GM12878 (cell line): ENCODE results near the gene HOXB3. TPM values are rescaled to one million over a fixed set of nuclear protein-coding genes. Genes with fewer than 3 reads are reported as not detected.

Experiments used
- ATAC-seq: fragments of 200-7000 bp; cut with Tn5 transposase; 3 replicates; pipeline ENCODE4 v1.9.1; 2020; ENCODE audit warnings: mild to moderate bottlenecking, moderate library complexity
- BruUV-seq: library from RNA; stranded (reverse); fragments of 400-500 nt; replicated peaks from 2 replicates; lab custom pipeline; 2021; lab: Mats Ljungman, UMichigan
- CTCF ChIA-PET: fragments of 300-600 bp; sonication (Branson Sonifier 250); formaldehyde crosslinking; extraction: SDS; loops from one replicate; lab custom pipeline; 2021; ENCODE audit warnings: inconsistent platforms; lab: Yijun Ruan, JAX
- POLR2A ChIA-PET: fragments of 350-600 bp; formaldehyde crosslinking; extraction: SDS; loops from one replicate; lab custom pipeline; 2021; ENCODE audit warnings: inconsistent platforms; lab: Charles Lee
- RAD21 ChIA-PET: fragments of 300-600 bp; sonication (Branson Sonifier 250); formaldehyde crosslinking; loops from one replicate; lab custom pipeline; 2023; ENCODE audit warnings: antibody characterized with exemption; ENCODE audit not compliant: unreplicated experiment; lab: Charles Lee
- SMC1A ChIA-PET: fragments of 300-600 bp; sonication (Branson Sonifier 250); formaldehyde crosslinking; loops from one replicate; lab custom pipeline; 2023; ENCODE audit not compliant: unreplicated experiment, uncharacterized antibody; lab: Charles Lee
- DNase-seq: peaks from one replicate; pipeline ENCODE4 v3.0.0-alpha.2; 2011; ENCODE audit warnings: low read depth, low spot score
- FAIRE-seq: peaks from 3 replicates; lab custom pipeline; 2011; peaks lifted over from hg19 to GRCh38; lab: Jason Lieb, UNC
- H2AFZ ChIP-seq: 2 replicates; pipeline ENCODE4 v1.6.0; 2011; ENCODE audit warnings: low read depth, low read length, control low read depth; ENCODE audit not compliant: control insufficient read depth
- H3K27ac ChIP-seq: 2 replicates; pipeline ENCODE4 v1.5.1; 2011; ENCODE audit warnings: control low read depth; ENCODE audit not compliant: control insufficient read depth, insufficient read depth
- H3K27me3 ChIP-seq, 2 experiments: replicated peaks in 1 of 2; 2 replicates each; pipeline versions ENCODE4 v1.6.0 to v1.6.1; 2011; ENCODE audit warnings: low read length in 1 of 2; ENCODE audit not compliant: control insufficient read depth in 2 of 2, insufficient read depth in 2 of 2
- H3K36me3 ChIP-seq, 2 experiments: 2 replicates each; pipeline ENCODE4 v1.5.1; 2011; ENCODE audit warnings: low read length in 1 of 2; ENCODE audit not compliant: control insufficient read depth in 2 of 2, insufficient read depth in 2 of 2
- H3K4me1 ChIP-seq: 2 replicates; pipeline ENCODE4 v1.6.1; 2011; ENCODE audit warnings: mild to moderate bottlenecking, low read length, moderate library complexity, mixed read lengths; ENCODE audit not compliant: control insufficient read depth, insufficient read depth
- H3K4me2 ChIP-seq: 2 replicates; pipeline ENCODE4 v1.6.0; 2011; ENCODE audit warnings: control low read depth; ENCODE audit not compliant: control insufficient read depth, insufficient read depth
- H3K4me3 ChIP-seq: fragments of 200-600 bp; sonication (generic); 2 replicates; pipeline ENCODE4 v1.5.1; 2016
- H3K79me2 ChIP-seq: 2 replicates; pipeline ENCODE4 v1.6.0; 2011; ENCODE audit warnings: low read length; ENCODE audit not compliant: control insufficient read depth, insufficient read depth
- H3K9ac ChIP-seq: 2 replicates; pipeline ENCODE4 v1.8.0; 2011; ENCODE audit warnings: low read length, control low read depth, mixed read lengths; ENCODE audit not compliant: control insufficient read depth, insufficient read depth
- H3K9me3 ChIP-seq: replicated peaks from 3 replicates; pipeline ENCODE4 v1.5.1; 2011; ENCODE audit warnings: mild to moderate bottlenecking, low read length; ENCODE audit not compliant: control insufficient read depth, insufficient read depth
- H4K20me1 ChIP-seq: 2 replicates; pipeline ENCODE4 v1.6.0; 2011; ENCODE audit not compliant: control insufficient read depth, insufficient read depth
- BMI1 ChIP-seq: fragments of 450-650 bp; IDR thresholded peaks from 2 replicates; pipeline ENCODE4 v1.6.1; 2016; ENCODE audit warnings: mild to moderate bottlenecking, moderate library complexity, borderline replicate concordance
- MYC ChIP-seq: IDR thresholded peaks from 2 replicates; pipeline ENCODE4 v1.6.1; 2011; ENCODE audit warnings: mild to moderate bottlenecking, low read length, moderate library complexity, inconsistent platforms; ENCODE audit not compliant: insufficient read depth, insufficient replicate concordance, insufficient read length, severe bottlenecking
- NKRF ChIP-seq: fragments of 450-650 bp; conservative IDR thresholded peaks from 2 replicates; pipeline ENCODE4 v1.6.1; 2017; ENCODE audit warnings: mild to moderate bottlenecking, moderate library complexity
- RAD51 ChIP-seq: fragments of 450-650 bp; IDR thresholded peaks from 2 replicates; pipeline ENCODE4 v1.6.1; 2016; ENCODE audit warnings: moderate library complexity, mild to moderate bottlenecking, inconsistent platforms
- WGBS: methylation state at CpG from one replicate; pipeline ENCODE4 v1.1.6; 2016; ENCODE audit warnings: low lambda C conversion rate; ENCODE audit not compliant: insufficient replicate concordance, insufficient coverage; ENCODE audit errors: missing lambda C conversion rate; 5-methylcytosine and 5-hydroxymethylcytosine counted together
- in situ Hi-C: fragments of 300-500 bp; cut with MboI; formaldehyde crosslinking; loops from 9 replicates; pipeline ENCODE4 v1.14.3; 2018; ENCODE audit warnings: mixed read lengths
- intact Hi-C: fragments of 100-400 bp; cut with micrococcal nuclease; formaldehyde crosslinking; loops from one replicate; pipeline ENCODE4 v1.14.2; 2022; ENCODE audit not compliant: unreplicated experiment
- polyA plus RNA-seq, 11 experiments: library from polyadenylated mRNA; depleted of rRNA in 4 of 11; unstranded in 6 of 11; stranded (reverse) in 5 of 11; fragments of >200 nt; fragmentation: Nextera tagmentation in 4 of 11; fragmentation: Illumina TruSeq in 1 of 11; extraction: Ambion mirVana in 4 of 11; extraction: Trizol in 1 of 11; gene quantifications; 1 replicate in 1 of 11; 2 replicates in 10 of 11; pipeline versions ENCODE4 v1.2.1 to v1.2.3, GENCODE V29; 2011 to 2016; ENCODE audit warnings: inconsistent platforms in 2 of 11, missing spikeins in 2 of 11, low read depth in 1 of 11
- total RNA-seq, 4 experiments: library from RNA; depleted of rRNA in 3 of 4; stranded (reverse); fragments of >200 nt in 3 of 4; fragmentation: Illumina TruSeq in 1 of 4; extraction: Trizol in 1 of 4; gene quantifications; 2 replicates each; pipeline versions ENCODE4 v1.2.1 to v1.2.3, GENCODE V29; 2013 to 2021

Gene HOXB3
- total and polyA plus RNA-seq, 10 of the 15 experiments (the other 5 are each of a cell fraction or from before 2014, with no cell fraction given), result 0.19 to 7.7 (median 2.9) TPM

DNA sequence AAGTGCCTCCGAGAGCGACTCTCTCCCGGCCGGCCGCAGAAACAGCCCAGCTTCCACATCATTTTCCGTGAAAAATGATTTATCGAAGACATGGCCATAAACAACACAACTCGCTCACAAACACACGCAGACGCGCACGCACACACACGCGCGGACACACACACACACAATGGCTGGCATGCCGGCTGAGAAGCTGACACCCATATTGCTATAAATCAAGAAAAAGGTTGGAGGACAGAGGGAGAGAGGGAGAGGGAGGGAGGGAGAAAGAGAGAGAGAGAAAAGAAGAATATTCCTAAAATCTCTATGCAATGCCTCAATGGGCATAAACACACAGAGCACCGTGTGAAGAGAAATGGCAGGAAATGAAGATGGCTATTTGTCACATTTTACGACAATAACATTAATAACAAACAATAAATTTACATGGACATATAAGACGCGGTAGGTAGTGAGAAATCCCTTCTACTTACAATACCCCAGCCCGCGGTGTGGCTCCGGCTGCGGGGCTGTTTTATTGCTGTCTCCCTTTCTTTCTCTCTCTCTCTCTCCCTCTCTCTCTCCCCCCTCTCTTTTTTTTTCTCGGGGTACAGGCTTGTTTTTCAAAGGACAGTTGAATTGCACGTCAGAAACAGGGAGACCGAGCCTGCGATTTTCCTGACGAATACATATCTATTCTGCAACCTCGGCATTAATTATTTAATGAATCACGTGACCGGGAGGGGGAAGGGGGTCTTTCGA, 21.4 kb downstream of the HOXB3 start:
- intact Hi-C loops, result no loop called here
- H4K20me1 ChIP-seq, result no peaks in the 10 kb centered on the region
- no peak overlapping the region for H3K4me2 ChIP-seq
- ChIA-PET CTCF (interaction anchor here (0.7 kb wide), 1 partner anchor 194 kb away, joined by 3 read pairs; no protein-coding TSS in a partner anchor), SMC1A (interaction anchor here (1.2 kb wide), 1 partner anchor 13 kb away, joined by 3 read pairs; no protein-coding TSS in a partner anchor), POLR2A (interaction anchor here (1.0 kb wide), 1 partner anchor 12 kb away, joined by 3 read pairs; no protein-coding TSS in a partner anchor), RAD21 (interaction anchor here (1.4 kb wide), 1 partner anchor 76 kb away, joined by 3 read pairs; no protein-coding TSS in a partner anchor)
- TF ChIP-seq MYC, result no peak
- TF ChIP-seq NKRF, result no peak
- TF ChIP-seq RAD51, result 0 out of 2 replicates have a peak, but pooled peaks have one; percentile 25
- no peak for TF ChIP-seq BMI1
- no peak for FAIRE-seq
- DNase-seq, result no peak
- H3K4me3 ChIP-seq, result no peak overlapping the region
- no peak overlapping the region for H2AFZ ChIP-seq
- H3K27me3 ChIP-seq, result no peaks in the 10 kb centered on the region
- in situ Hi-C loops, result no loop called here
- H3K9me3 ChIP-seq, result no peaks in the 10 kb centered on the region
- no peaks in the 10 kb centered on the region for H3K79me2 ChIP-seq
- no TSS peak for BruUV-seq
- no peaks in the 10 kb centered on the region for H3K4me1 ChIP-seq
- 45% methylated on average over 33 of the region's 33 CpGs for WGBS
- H3K27ac ChIP-seq, result no peak overlapping the region
- H3K9ac ChIP-seq, result no peak overlapping the region
- H3K36me3 ChIP-seq, result no peaks in the 10 kb centered on the region; a peak in 1 of 4 replicates
- no peak for ATAC-seq
